SK-N-SH (cell line): ENCODE data around the gene PRKACB. TPM values are rescaled to one million over a fixed set of nuclear protein-coding genes. Genes with fewer than 3 reads are reported as not detected.

ENCODE experiments used
- CTCF ChIA-PET: fragments of 300-600, 350-600 bp; formaldehyde crosslinking; extraction: SDS; loops from one replicate; lab custom pipeline; 2021; lab: Yijun Ruan, JAX
- POLR2A ChIA-PET: fragments of 350-600 bp; sonication (Branson Sonifier 250); formaldehyde crosslinking; extraction: SDS; loops from one replicate; lab custom pipeline; 2020; ENCODE audit warnings: antibody characterized with exemption, inconsistent platforms; lab: Yijun Ruan, JAX
- DNase-seq: peaks from one replicate; pipeline ENCODE4 v3.0.0; 2012
- H2AFZ ChIP-seq: fragments of 200-600 bp; sonication (generic); 2 replicates; pipeline ENCODE4 v1.8.1; 2016; ENCODE audit warnings: antibody characterized with exemption, mild to moderate bottlenecking, low read depth
- H3F3A ChIP-seq: fragments of 200-600 bp; sonication (generic); replicated peaks from 2 replicates; pipeline ENCODE3; 2016; ENCODE audit warnings: antibody characterized with exemption, mild to moderate bottlenecking; ENCODE audit not compliant: insufficient read depth
- H3K27ac ChIP-seq, 2 experiments: fragments of 200-500 bp in 1 of 2; fragments of 200-600 bp in 1 of 2; sonication (Bioruptor generic) in 1 of 2; sonication (generic), shearing (Covaris generic) in 1 of 2; 2 replicates each; pipeline versions ENCODE4 v1.5.1 to v1.6.1; 2014 to 2016; ENCODE audit warnings: low read depth in 2 of 2, inconsistent platforms in 1 of 2, low read length in 1 of 2, mild to moderate bottlenecking in 1 of 2, mixed read lengths in 1 of 2
- H3K27me3 ChIP-seq: fragments of 200-600 bp; sonication (generic), shearing (Covaris generic); 2 replicates; pipeline ENCODE4 v1.6.1; 2016; ENCODE audit warnings: mixed run types; ENCODE audit not compliant: insufficient read depth
- H3K36me3 ChIP-seq, 2 experiments: fragments of 200-500 bp in 1 of 2; fragments of 200-600 bp in 1 of 2; sonication (Bioruptor generic) in 1 of 2; sonication (generic) in 1 of 2; replicated peaks in 1 of 2; 2 replicates each; pipeline versions ENCODE3 to v1.5.1; 2014 to 2016; ENCODE audit warnings: low read length in 1 of 2, mild to moderate bottlenecking in 1 of 2; ENCODE audit not compliant: insufficient read depth in 2 of 2, control insufficient read depth in 1 of 2
- H3K4me1 ChIP-seq, 2 experiments: fragments of 200-500 bp in 1 of 2; fragments of 200-600 bp in 1 of 2; sonication (Bioruptor generic) in 1 of 2; sonication (generic), shearing (Covaris generic) in 1 of 2; 2 replicates each; pipeline versions ENCODE4 v1.5.1 to v1.6.1; 2014 to 2016; ENCODE audit warnings: low read depth in 1 of 2, low read length in 1 of 2, mixed run types in 1 of 2; ENCODE audit not compliant: insufficient read depth in 2 of 2, control insufficient read depth in 1 of 2
- H3K4me2 ChIP-seq: fragments of 200-600 bp; sonication (generic), shearing (Covaris generic); 2 replicates; pipeline ENCODE4 v1.6.1; 2017; ENCODE audit warnings: mixed run types
- H3K4me3 ChIP-seq, 2 experiments: fragments of 200-500 bp in 1 of 2; fragments of 200-600 bp in 1 of 2; sonication (Bioruptor generic) in 1 of 2; sonication (generic), shearing (Covaris generic) in 1 of 2; 2 replicates each; pipeline versions ENCODE4 v1.5.1 to v1.8.1; 2014 to 2016; ENCODE audit warnings: low read depth in 2 of 2, inconsistent platforms in 1 of 2, low read length in 1 of 2, mild to moderate bottlenecking in 1 of 2, mixed read lengths in 1 of 2, moderate library complexity in 1 of 2
- H3K79me2 ChIP-seq: fragments of 200-600 bp; sonication (generic); 2 replicates; pipeline ENCODE4 v1.8.1; 2017; ENCODE audit warnings: mild to moderate bottlenecking; ENCODE audit not compliant: insufficient read depth
- H3K9ac ChIP-seq: fragments of 200-600 bp; sonication (generic); 2 replicates; pipeline ENCODE4 v1.6.1; 2017; ENCODE audit warnings: mixed run types
- H3K9me2 ChIP-seq: fragments of 200-600 bp; sonication (generic); 2 replicates; pipeline ENCODE4 v1.6.1; 2017; ENCODE audit warnings: mixed run types
- H3K9me3 ChIP-seq: fragments of 200-600 bp; sonication (generic); 2 replicates; pipeline ENCODE4 v1.6.1; 2017; ENCODE audit warnings: mixed run types, mild to moderate bottlenecking, moderate library complexity
- H4K20me1 ChIP-seq: fragments of 200-600 bp; sonication (generic); 2 replicates; pipeline ENCODE4 v1.6.1; 2017; ENCODE audit warnings: mild to moderate bottlenecking, mixed run types; ENCODE audit not compliant: insufficient read depth
- ELF1 ChIP-seq: IDR thresholded peaks from 2 replicates; pipeline ENCODE4 v1.4.0; 2012
- EP300 ChIP-seq, 2 experiments: IDR thresholded peaks; 2 replicates each; pipeline versions ENCODE4 v1.4.0 to v1.6.1; 2012; ENCODE audit warnings: borderline replicate concordance in 1 of 2, low read depth in 1 of 2, low read length in 1 of 2
- EZH2phosphoT487 ChIP-seq: fragments of 200-600 bp; sonication (generic); IDR thresholded peaks from 2 replicates; pipeline ENCODE4 v1.6.1; 2017; ENCODE audit warnings: low read depth, mixed run types, mild to moderate bottlenecking, antibody characterized with exemption, moderate library complexity, borderline replicate concordance
- FOSL2 ChIP-seq: IDR thresholded peaks from 2 replicates; pipeline ENCODE4 v1.4.0; 2012; ENCODE audit warnings: low read depth, mild to moderate bottlenecking, moderate library complexity, borderline replicate concordance
- FOXM1 ChIP-seq: IDR thresholded peaks from 2 replicates; pipeline ENCODE4 v1.4.0; 2012; ENCODE audit warnings: low read depth, mild to moderate bottlenecking
- GABPA ChIP-seq: IDR thresholded peaks from 2 replicates; pipeline ENCODE4 v1.4.0; 2012; ENCODE audit warnings: low read depth, mild to moderate bottlenecking
- MEF2A ChIP-seq: IDR thresholded peaks from 2 replicates; pipeline ENCODE4 v1.4.0; 2012; ENCODE audit warnings: low read depth, borderline replicate concordance
- MXI1 ChIP-seq: IDR thresholded peaks from 2 replicates; pipeline ENCODE4 v1.6.1; 2012; ENCODE audit warnings: mild to moderate bottlenecking, low read depth, low read length, improper control_type of control experiment
- NFIC ChIP-seq: IDR thresholded peaks from 2 replicates; pipeline ENCODE4 v1.4.0; 2012; ENCODE audit warnings: borderline replicate concordance
- SIN3A ChIP-seq: IDR thresholded peaks from 2 replicates; pipeline ENCODE4 v1.6.1; 2012; ENCODE audit warnings: low read depth, mild to moderate bottlenecking, low read length, moderate library complexity, borderline replicate concordance
- TAF1 ChIP-seq: IDR thresholded peaks from 2 replicates; pipeline ENCODE4 v1.6.1; 2012; ENCODE audit warnings: low read depth, mild to moderate bottlenecking, low read length, moderate library complexity, borderline replicate concordance
- TCF12 ChIP-seq: IDR thresholded peaks from 2 replicates; pipeline ENCODE4 v1.4.0; 2012
- YY1 ChIP-seq: IDR thresholded peaks from 2 replicates; pipeline ENCODE4 v1.4.0; 2012; ENCODE audit warnings: low read depth, mild to moderate bottlenecking
- WGBS: methylation state at CpG from one replicate; pipeline ENCODE4 v1.1.6; 2017; ENCODE audit warnings: low lambda C conversion rate; 5-methylcytosine and 5-hydroxymethylcytosine counted together
- polyA plus RNA-seq, 3 experiments: library from polyadenylated mRNA; depleted of rRNA; stranded (reverse); fragments of >200 nt; gene quantifications; 2 replicates each; pipeline ENCODE4 v1.2.3, GENCODE V29; 2012
- TF ChIP-seq, protein P1 (sequence below): fragments of 150-350 bp; IDR thresholded peaks from 2 replicates; pipeline ENCODE4 v1.6.1; 2016; ENCODE audit warnings: mild to moderate bottlenecking, low read depth, low read length

PRKACB gene
- polyA plus RNA-seq, 1 of the 3 experiments (the other 2 are of a cell fraction): 7.5 TPM

DNA sequence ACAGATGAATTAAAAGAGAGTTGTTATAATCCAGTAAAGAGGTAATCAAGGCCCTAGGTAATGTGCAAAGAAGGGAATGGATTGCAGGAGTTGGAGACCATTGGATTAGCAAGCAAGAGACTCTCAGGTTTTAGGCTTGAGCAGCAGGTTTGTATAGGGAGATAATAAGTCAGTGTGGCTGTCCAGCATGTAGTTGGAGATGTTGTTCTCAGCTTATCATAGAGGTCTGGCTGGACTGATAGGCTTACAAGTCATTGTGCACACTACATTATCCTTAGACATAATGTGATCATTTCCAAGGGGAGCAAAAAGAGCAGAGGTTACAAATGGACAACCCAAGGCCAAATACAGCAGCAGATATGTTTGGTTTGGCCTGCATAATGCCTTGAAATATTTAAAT is 111.5 kb downstream of the PRKACB start:
- DNase-seq: no peak
- H3K79me2 ChIP-seq: no peaks in the 10 kb centered on the region
- no peak overlapping the region for H3K27ac ChIP-seq
- no peaks in the 10 kb centered on the region for H3K27me3 ChIP-seq
- ChIA-PET CTCF (no interaction called here), POLR2A (no interaction called here)
- no peaks in the 10 kb centered on the region for H3K9me2 ChIP-seq
- no peak for TF ChIP-seq GABPA
- TF ChIP-seq MXI1: no peak
- no peak for TF ChIP-seq ELF1
- no peak for TF ChIP-seq NFIC
- TF ChIP-seq YY1: no peak
- H2AFZ ChIP-seq: no peak overlapping the region
- peaks cover 0 to 6% of the 10 kb centered on the region in 2 experiments; a peak in 2 of 4 replicates for H3K4me1 ChIP-seq
- 0 out of 2 replicates have a peak, but pooled peaks cover under 1% of the 10 kb centered on the region for H3K9me3 ChIP-seq
- H3K36me3 ChIP-seq: no peaks in the 10 kb centered on the region
- no peak overlapping the region for H3K4me3 ChIP-seq
- H3F3A ChIP-seq: peaks cover 5% of the 10 kb centered on the region
- no peak overlapping the region for H3K9ac ChIP-seq
- no peaks in the 10 kb centered on the region for H4K20me1 ChIP-seq
- H3K4me2 ChIP-seq: no peak overlapping the region

DNA sequence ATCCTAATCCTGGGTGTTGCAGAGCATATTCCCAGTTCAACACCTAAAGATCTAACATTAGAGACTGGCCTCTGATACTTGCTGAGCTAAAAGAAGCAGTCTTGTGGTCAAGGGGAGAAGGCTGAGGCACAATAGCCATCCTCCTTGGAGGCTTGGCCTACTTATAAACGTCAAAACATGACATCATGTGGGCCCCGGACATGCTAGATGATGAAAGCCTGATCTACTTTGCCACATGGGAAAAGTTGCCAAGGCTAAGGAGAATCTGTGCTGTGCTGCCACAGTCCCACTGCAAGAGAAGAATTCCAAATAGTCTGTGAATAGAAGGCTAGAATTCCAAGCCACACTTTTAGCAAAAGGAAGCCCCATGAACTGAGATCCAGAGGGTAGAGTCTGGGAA is 113.5 kb downstream of the PRKACB start:
- H3K9ac ChIP-seq: no peak overlapping the region
- no peak overlapping the region for H3K4me2 ChIP-seq
- ChIA-PET POLR2A (no interaction called here), CTCF (interaction anchor here (0.6 kb wide), 1 partner anchor 131 kb away, joined by 3 read pairs; no protein-coding TSS in a partner anchor)
- H3K27me3 ChIP-seq: no peaks in the 10 kb centered on the region
- H2AFZ ChIP-seq: no peak overlapping the region
- H3K4me1 ChIP-seq: peaks cover 0 to 6% of the 10 kb centered on the region in 2 experiments; a peak in 2 of 4 replicates
- peaks cover 5% of the 10 kb centered on the region for H3F3A ChIP-seq
- H4K20me1 ChIP-seq: no peaks in the 10 kb centered on the region
- TF ChIP-seq SIN3A (no peak), EZH2phosphoT487 (no peak), TCF12 (no peak), FOSL2 (no peak), TAF1 (no peak)
- TF ChIP-seq, protein P1, sequence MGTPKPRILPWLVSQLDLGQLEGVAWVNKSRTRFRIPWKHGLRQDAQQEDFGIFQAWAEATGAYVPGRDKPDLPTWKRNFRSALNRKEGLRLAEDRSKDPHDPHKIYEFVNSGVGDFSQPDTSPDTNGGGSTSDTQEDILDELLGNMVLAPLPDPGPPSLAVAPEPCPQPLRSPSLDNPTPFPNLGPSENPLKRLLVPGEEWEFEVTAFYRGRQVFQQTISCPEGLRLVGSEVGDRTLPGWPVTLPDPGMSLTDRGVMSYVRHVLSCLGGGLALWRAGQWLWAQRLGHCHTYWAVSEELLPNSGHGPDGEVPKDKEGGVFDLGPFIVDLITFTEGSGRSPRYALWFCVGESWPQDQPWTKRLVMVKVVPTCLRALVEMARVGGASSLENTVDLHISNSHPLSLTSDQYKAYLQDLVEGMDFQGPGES: no peak
- no peak overlapping the region for H3K27ac ChIP-seq
- H3K79me2 ChIP-seq: no peaks in the 10 kb centered on the region
- no peak overlapping the region for H3K4me3 ChIP-seq
- WGBS: 53% methylated on average over 2 of the region's 2 CpGs
- no peaks in the 10 kb centered on the region for H3K9me2 ChIP-seq
- no peak for DNase-seq
- H3K9me3 ChIP-seq: no peaks in the 10 kb centered on the region
- H3K36me3 ChIP-seq: no peaks in the 10 kb centered on the region

DNA sequence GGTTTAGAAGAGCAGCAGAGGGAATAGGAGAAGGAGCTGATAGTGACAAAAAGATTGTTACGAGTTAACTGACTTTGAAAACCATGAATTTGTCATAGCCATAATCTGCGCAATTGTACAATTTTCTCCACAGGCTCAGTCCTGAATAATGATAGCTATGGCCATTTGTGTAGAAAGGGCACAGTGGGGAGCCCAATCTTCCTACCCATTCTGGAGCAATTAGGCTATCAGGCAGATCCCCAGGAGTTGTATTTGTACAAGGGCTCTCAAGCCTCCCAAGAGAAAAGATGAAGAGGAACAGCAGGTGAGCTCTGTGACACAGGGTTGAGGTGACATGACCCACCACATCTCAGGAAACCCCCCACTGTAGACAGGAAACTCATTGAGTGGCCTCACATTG is 115.3 kb downstream of the PRKACB start:
- CTCF ChIA-PET: interaction anchor here (0.8 kb wide), 1 partner anchor 174 kb away, joined by 3 read pairs; no protein-coding TSS in a partner anchor
- Histone ChIP-seq H3K9ac (no peak overlapping the region), H3K4me1 (peaks cover 0 to 2% of the 10 kb centered on the region in 2 experiments; a peak in 1 of 4 replicates)
- TF ChIP-seq GABPA (no peak), SIN3A (no peak), FOXM1 (no peak), EP300 (IDR thresholded peaks at IDR 0.05; ENCODE audit: borderline replicate concordance in 1 of 2, low read depth in 1 of 2, low read length in 1 of 2) (no peak), MEF2A (no peak)
- TF ChIP-seq, all 33 proteins: peak for 0
- 92% methylated on average over 2 of the region's 2 CpGs for WGBS
- H3K36me3 ChIP-seq: no peaks in the 10 kb centered on the region
- H3F3A ChIP-seq: peaks cover 2% of the 10 kb centered on the region
- DNase-seq: no peak
- no peaks in the 10 kb centered on the region for H3K9me2 ChIP-seq
- no peak overlapping the region for H2AFZ ChIP-seq
- POLR2A ChIA-PET: no interaction called here
- no peaks in the 10 kb centered on the region for H3K9me3 ChIP-seq
- no peaks in the 10 kb centered on the region for H3K79me2 ChIP-seq
- H3K27me3 ChIP-seq: no peaks in the 10 kb centered on the region
- H4K20me1 ChIP-seq: no peaks in the 10 kb centered on the region
- H3K27ac ChIP-seq: no peak overlapping the region
- no peak overlapping the region for H3K4me2 ChIP-seq
- no peak overlapping the region for H3K4me3 ChIP-seq
